ENCODE data around the gene SH3RF1.

- TF ChIP-seq NR2F1 (conservative IDR thresholded peaks at IDR 0.05) (no peak), PKNOX1 (IDR thresholded peaks at IDR 0.05) (no peak), POLR2A (IDR thresholded peaks at IDR 0.05; ENCODE audit: low read depth, low read length) (no peak), FOS (IDR thresholded peaks at IDR 0.05; ENCODE audit: borderline replicate concordance, extremely low read depth, insufficient read length) (no peak), SP1 (IDR thresholded peaks at IDR 0.05; ENCODE audit: low read depth, low read length) (no peak), PAX8 (IDR thresholded peaks at IDR 0.05) (no peak), SMAD5 (IDR thresholded peaks at IDR 0.05; ENCODE audit: low read depth) (no peak), MEF2B (IDR thresholded peaks at IDR 0.05; ENCODE audit: partially characterized antibody, poor library complexity, severe bottlenecking) (no peak), RFX5 (IDR thresholded peaks at IDR 0.05; ENCODE audit: low read depth, low read length) (no peak), CTCF (IDR thresholded peaks at IDR 0.05 in 2 of 3, conservative IDR thresholded peaks at IDR 0.05 in 1 of 3; ENCODE audit: control insufficient read depth in 2 of 3, extremely low read depth in 1 of 3, insufficient read depth in 1 of 3, low read depth in 3 of 3, low read length in 3 of 3) (no peak), CREB1 (IDR thresholded peaks at IDR 0.05; ENCODE audit: low read depth) (no peak), EZH2 (IDR thresholded peaks at IDR 0.05; ENCODE audit: borderline replicate concordance, control insufficient read depth, low read depth, low read length) (no peak)
Measured at GRCh38 chr4:169253113-169253671, 17.6 kb downstream of the SH3RF1 start.

All from GM12878 (cell line).